RWPE2 (cell line): ENCODE results near the gene PGR.

ENCODE experiments used
- ATAC-seq: fragments of 200-7000 bp; cut with Tn5 transposase; 3 replicates; pipeline ENCODE4 v1.9.1; 2021; ENCODE audit warnings: low read depth
- DNase-seq: peaks from one replicate; pipeline ENCODE4 v3.0.0-alpha.2; 2020; ENCODE audit warnings: low spot score
- H3K27ac ChIP-seq: fragments of 450-650 bp; 2 replicates; pipeline ENCODE4 v1.5.1; 2017; ENCODE audit warnings: mild to moderate bottlenecking; ENCODE audit not compliant: poor library complexity, severe bottlenecking
- H3K27me3 ChIP-seq: fragments of 250-450 bp; sonication (Bioruptor Pico); 2 replicates; pipeline ENCODE4 v1.5.1; 2021; ENCODE audit warnings: mild to moderate bottlenecking, moderate library complexity; ENCODE audit not compliant: insufficient read depth, poor library complexity, severe bottlenecking
- H3K36me3 ChIP-seq: fragments of 250-450 bp; sonication (Bioruptor Pico); 2 replicates; pipeline ENCODE4 v1.5.1; 2020; ENCODE audit warnings: low read depth, mild to moderate bottlenecking, moderate library complexity
- H3K4me1 ChIP-seq: fragments of 250-450 bp; sonication (Bioruptor Pico); 2 replicates; pipeline ENCODE4 v1.5.1; 2021; ENCODE audit warnings: mild to moderate bottlenecking, moderate library complexity; ENCODE audit not compliant: insufficient read depth, poor library complexity, severe bottlenecking
- H3K4me3 ChIP-seq: fragments of 250-450 bp; sonication (Bioruptor Pico); 2 replicates; pipeline ENCODE4 v1.5.1; 2021; ENCODE audit warnings: mild to moderate bottlenecking, moderate library complexity; ENCODE audit not compliant: severe bottlenecking
- H3K9me3 ChIP-seq: fragments of 250-450 bp; sonication (Bioruptor Pico); 2 replicates; pipeline ENCODE4 v1.5.1; 2021; ENCODE audit warnings: mild to moderate bottlenecking, moderate library complexity; ENCODE audit not compliant: severe bottlenecking
- TF ChIP-seq, protein P1 (sequence below): fragments of 450-650 bp; IDR thresholded peaks from one replicate; pipeline ENCODE4 v1.5.1; 2017; ENCODE audit warnings: mild to moderate bottlenecking, moderate library complexity; ENCODE audit not compliant: poor library complexity, severe bottlenecking

PGR gene

DNA sequence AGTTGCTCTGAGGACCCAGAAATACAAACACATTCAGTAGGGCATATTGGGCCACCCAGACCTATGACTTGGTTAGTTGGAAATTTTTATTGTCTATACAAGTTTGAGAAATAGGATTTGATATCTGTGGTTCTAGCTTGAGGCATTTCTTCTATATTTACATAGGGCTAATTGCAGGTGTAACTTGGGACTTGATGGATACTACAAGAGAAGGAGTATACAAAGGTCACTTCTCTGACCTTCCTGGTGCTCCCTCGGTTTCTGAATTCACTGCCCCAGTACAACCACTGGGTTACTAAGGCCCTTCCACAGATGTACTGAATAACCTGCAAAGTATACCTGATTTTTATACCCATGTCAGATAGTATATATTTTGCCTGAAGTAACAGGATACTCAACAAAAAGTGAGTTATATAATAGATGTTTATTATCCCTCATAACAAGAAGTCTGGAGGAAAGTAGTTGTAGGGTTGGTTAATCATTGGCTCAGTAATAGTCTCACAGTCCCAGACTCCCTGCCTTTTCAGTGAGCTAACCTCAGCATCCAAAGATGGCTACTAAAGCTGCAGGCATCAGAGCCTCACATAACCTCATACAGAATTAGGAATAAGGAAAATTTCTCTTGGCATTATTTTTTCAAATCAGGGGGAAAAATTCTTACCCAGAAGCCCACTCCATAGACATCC, 8.8 kb upstream of the PGR start:
- Histone ChIP-seq H3K4me3 (no peak overlapping the region), H3K4me1 (no peaks in the 10 kb centered on the region), H3K9me3 (no peaks in the 10 kb centered on the region), H3K27ac (no peak overlapping the region), H3K36me3 (no peaks in the 10 kb centered on the region), H3K27me3 (no peaks in the 10 kb centered on the region)
- TF ChIP-seq, protein P1, sequence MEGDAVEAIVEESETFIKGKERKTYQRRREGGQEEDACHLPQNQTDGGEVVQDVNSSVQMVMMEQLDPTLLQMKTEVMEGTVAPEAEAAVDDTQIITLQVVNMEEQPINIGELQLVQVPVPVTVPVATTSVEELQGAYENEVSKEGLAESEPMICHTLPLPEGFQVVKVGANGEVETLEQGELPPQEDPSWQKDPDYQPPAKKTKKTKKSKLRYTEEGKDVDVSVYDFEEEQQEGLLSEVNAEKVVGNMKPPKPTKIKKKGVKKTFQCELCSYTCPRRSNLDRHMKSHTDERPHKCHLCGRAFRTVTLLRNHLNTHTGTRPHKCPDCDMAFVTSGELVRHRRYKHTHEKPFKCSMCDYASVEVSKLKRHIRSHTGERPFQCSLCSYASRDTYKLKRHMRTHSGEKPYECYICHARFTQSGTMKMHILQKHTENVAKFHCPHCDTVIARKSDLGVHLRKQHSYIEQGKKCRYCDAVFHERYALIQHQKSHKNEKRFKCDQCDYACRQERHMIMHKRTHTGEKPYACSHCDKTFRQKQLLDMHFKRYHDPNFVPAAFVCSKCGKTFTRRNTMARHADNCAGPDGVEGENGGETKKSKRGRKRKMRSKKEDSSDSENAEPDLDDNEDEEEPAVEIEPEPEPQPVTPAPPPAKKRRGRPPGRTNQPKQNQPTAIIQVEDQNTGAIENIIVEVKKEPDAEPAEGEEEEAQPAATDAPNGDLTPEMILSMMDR = no peak
- no peak for DNase-seq
- no peak for ATAC-seq

GRCh38 chr11:101133190-101133589, 3.6 kb upstream of the PGR start:
- H3K9me3 ChIP-seq = no peaks in the 10 kb centered on the region
- no peaks in the 10 kb centered on the region for H3K4me1 ChIP-seq
- no peak for ATAC-seq
- H3K4me3 ChIP-seq = no peak overlapping the region
- H3K27ac ChIP-seq = no peak overlapping the region
- TF ChIP-seq, protein P1 = no peak
- no peaks in the 10 kb centered on the region for H3K36me3 ChIP-seq
- no peak for DNase-seq
- peaks cover 47% of the 10 kb centered on the region for H3K27me3 ChIP-seq

- TF ChIP-seq, protein P1 = no peak
- no peaks in the 10 kb centered on the region for H3K9me3 ChIP-seq
- H3K4me3 ChIP-seq = no peak overlapping the region
- H3K4me1 ChIP-seq = no peaks in the 10 kb centered on the region
- peaks cover 91% of the 10 kb centered on the region for H3K27me3 ChIP-seq
- no peaks in the 10 kb centered on the region for H3K36me3 ChIP-seq
- no peak overlapping the region for H3K27ac ChIP-seq
- DNase-seq = no peak
- 0 out of 3 replicates have a peak, but pooled peaks have one; percentile 16 for ATAC-seq
Observed at GRCh38 chr11:101128571-101129202, 926 bp downstream of the PGR start.

DNA sequence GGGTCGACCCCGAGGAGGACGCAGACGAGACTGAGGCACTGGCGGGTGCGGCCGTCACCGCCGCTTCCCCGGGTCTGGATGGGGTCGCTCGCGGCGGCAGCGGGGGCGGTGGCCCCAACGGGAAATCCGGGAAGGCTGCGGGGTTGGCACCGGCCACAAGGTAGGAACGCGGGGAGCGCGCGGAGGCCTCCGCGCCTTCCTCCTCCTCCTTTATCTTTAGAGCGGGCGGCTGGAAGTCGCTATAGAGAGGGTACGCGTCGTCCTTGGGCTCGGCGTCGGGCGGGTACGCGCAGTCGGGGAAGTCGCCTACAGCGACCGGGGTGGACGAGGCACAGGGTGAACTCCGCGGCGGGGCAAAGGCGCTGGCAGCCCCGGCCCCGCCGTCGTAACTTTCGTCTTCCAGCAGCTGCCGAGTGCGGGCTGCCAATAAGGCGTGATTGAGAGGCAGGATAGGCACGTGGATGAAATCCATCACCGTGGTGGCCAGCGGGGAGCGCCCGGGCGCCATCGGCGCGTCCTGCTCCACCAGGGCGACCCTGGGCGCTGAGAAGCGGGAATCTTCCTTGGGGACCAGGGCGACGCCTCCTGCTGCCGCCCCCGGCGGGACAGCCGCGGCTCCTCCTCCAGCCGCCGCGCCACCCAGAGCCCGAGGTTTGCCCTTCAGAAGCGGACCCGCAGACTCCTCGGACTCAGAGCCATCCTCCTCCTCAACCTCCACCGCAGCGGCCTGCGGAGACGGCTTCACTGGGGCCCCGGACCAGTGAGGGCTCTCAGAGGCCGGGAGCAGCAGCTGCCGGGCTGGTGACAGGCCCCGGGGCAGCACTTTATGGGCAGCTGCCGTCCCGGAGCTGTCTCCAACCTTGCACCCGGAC, 1.7 kb downstream of the PGR start:
- TF ChIP-seq, protein P1 = no peak
- Histone ChIP-seq H3K4me1 (no peaks in the 10 kb centered on the region), H3K36me3 (no peaks in the 10 kb centered on the region), H3K27me3 (peaks cover 90% of the 10 kb centered on the region), H3K4me3 (no peak overlapping the region), H3K9me3 (no peaks in the 10 kb centered on the region), H3K27ac (no peak overlapping the region)
- DNase-seq = peak; percentile 36
- ATAC-seq = peak; percentile 30; the same call in 1 of the 3 replicates
